Measurements from ENCODE around the gene PDRG1. TPM values are rescaled to one million over a fixed set of nuclear protein-coding genes. Genes with fewer than 3 reads are reported as not detected.

Gene PDRG1
- total RNA-seq, 2 donors from 2014 or later, result 3.0 to 4.7 TPM

DNA sequence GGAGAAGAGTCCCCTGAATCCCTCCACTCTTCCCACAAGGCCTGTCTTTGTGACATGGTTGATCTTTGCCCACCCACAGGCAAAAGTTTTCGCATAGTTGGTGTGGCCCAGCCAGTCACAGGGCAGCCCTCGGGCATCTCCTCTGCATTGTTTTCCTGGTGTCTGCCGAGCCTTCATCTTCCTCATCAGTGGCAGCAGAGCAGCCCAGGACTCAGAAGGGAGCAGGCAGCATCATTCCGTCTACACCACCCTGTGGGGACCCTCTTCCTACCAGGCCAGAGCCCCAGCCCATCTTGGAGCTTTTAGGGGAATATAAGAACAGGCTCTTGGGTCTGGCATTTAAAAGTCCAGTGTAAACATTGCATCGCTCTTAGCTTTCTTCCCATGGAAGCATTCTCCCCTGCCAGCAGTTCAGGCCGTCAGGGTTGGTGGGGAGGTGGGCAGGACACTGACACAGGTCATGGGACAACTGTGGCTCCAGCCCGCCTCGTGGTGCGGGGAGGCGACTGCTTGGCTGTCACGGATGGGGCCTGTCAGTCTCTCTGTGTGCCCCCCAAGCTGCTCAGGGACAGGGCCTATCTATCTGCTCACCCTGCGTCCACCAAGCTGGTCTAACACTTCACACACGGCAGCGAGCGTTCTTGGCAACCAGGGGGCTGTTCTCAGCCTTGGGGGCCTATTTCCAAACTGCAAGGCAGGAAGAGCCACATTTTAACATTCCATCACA is 38.3 kb downstream of the PDRG1 start:
- Histone ChIP-seq H3K4me1 (ENCODE audit: control insufficient read depth in 1 of 2, low read depth in 2 of 2) (no peaks in the 10 kb centered on the region), H3K27me3 (replicated peaks; ENCODE audit: insufficient read depth) (no peaks in the 10 kb centered on the region), H3K36me3 (no peaks in the 10 kb centered on the region), H3K27ac (no peak overlapping the region), H3K9me3 (no peaks in the 10 kb centered on the region), H3K4me3 (no peak overlapping the region)
- TF ChIP-seq, protein P1, sequence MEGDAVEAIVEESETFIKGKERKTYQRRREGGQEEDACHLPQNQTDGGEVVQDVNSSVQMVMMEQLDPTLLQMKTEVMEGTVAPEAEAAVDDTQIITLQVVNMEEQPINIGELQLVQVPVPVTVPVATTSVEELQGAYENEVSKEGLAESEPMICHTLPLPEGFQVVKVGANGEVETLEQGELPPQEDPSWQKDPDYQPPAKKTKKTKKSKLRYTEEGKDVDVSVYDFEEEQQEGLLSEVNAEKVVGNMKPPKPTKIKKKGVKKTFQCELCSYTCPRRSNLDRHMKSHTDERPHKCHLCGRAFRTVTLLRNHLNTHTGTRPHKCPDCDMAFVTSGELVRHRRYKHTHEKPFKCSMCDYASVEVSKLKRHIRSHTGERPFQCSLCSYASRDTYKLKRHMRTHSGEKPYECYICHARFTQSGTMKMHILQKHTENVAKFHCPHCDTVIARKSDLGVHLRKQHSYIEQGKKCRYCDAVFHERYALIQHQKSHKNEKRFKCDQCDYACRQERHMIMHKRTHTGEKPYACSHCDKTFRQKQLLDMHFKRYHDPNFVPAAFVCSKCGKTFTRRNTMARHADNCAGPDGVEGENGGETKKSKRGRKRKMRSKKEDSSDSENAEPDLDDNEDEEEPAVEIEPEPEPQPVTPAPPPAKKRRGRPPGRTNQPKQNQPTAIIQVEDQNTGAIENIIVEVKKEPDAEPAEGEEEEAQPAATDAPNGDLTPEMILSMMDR (IDR thresholded peaks at IDR 0.05), result no peak
- no peak for DNase-seq (ENCODE audit: low spot score)
- ATAC-seq (ENCODE audit: insufficient number of reproducible peaks, low FRiP score, low read depth), result no peak

DNA sequence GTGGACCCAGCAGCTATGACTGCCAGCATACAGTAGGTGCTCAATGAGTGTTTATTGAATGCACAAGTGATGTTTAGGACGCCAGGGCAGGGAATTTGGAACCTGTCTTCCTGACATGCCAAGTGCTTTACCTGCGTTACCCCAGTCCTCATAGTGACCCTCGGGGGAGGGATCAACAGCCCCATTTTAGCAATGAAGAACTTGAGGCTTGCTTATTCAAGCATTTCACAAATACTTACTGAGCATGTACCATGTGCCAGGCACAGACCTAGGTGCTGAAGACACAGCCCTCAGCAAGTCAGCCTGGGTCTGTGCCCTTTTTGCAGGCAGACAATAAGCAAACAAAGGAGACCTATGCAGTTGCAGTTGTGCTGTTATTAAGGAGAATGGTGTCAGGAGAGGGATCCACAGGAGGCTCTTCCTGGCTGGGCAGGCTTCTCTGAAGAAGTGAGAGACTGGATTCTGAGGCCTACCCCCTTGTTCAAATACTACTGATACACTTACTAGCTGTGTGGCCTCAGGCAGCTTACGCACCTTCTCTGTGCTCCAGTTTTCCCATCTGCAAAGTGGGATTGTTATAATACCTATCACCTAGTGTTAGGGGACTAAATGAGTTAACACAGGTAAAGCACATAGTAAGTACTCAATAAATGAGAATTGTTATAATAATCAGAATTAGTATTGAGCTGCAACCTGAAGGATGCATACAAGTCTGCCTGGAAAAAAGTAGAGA is 41.6 kb downstream of the PDRG1 start:
- H3K4me1 ChIP-seq (ENCODE audit: control insufficient read depth in 1 of 2, low read depth in 2 of 2), result no peaks in the 10 kb centered on the region
- no peaks in the 10 kb centered on the region for H3K9me3 ChIP-seq

DNA sequence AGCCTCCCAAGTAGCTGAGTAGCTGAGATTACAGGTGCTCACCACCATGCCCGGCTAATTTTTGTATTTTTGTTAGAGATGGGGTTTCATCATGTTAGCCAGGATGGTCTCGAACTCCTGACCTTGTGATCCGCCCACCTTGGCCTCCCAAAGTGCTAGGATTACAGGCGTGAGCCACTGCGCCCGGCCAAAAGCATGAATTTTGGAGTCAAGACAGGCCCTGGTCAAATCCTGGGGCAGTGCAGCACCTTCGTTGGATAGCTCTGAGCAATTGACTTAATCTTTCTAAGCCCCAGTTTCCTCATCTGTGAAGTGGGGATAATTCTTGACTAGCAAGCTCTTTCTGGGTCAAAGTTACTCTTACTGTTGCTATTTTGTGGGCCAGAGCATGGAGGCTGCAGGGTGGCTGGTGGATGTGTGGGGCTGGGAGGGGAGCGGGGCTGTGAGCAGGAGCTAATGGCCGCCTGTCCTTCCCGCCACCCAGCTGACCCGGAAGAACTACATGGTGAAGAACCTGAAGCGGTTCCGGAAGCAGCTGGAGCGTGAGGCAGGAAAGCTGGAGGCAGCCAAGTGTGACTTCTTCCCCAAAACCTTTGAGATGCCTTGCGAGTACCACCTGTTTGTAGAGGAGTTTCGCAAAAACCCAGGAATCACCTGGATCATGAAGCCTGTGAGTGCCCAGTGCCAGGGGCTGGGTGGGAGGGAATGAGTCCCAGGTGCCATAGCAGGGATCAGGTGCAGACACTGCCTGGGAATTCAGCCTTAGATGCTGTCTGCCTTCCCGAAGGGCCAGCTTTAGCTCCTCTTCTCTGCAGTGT is 42.4 kb downstream of the PDRG1 start:
- H3K9me3 ChIP-seq, result no peaks in the 10 kb centered on the region
- H3K4me1 ChIP-seq (ENCODE audit: control insufficient read depth in 1 of 2, low read depth in 2 of 2), result no peaks in the 10 kb centered on the region
- H3K27me3 ChIP-seq (replicated peaks; ENCODE audit: insufficient read depth), result no peaks in the 10 kb centered on the region
- no peak overlapping the region for H3K4me3 ChIP-seq
- ATAC-seq (ENCODE audit: insufficient number of reproducible peaks, low FRiP score, low read depth) (no peak), DNase-seq (ENCODE audit: low spot score) (no peak)
- H3K36me3 ChIP-seq, result no peaks in the 10 kb centered on the region
- TF ChIP-seq, protein P1 (IDR thresholded peaks at IDR 0.05), result no peak
- H3K27ac ChIP-seq, result no peak overlapping the region

More for the DNA sequence above, 41.6 kb downstream of the PDRG1 start:
- no peak for ATAC-seq (ENCODE audit: insufficient number of reproducible peaks, low FRiP score, low read depth)
- no peak for DNase-seq (ENCODE audit: low spot score)
- H3K36me3 ChIP-seq, result no peaks in the 10 kb centered on the region
- no peak overlapping the region for H3K27ac ChIP-seq
- no peaks in the 10 kb centered on the region for H3K27me3 ChIP-seq (replicated peaks; ENCODE audit: insufficient read depth)
- TF ChIP-seq, protein P1 (IDR thresholded peaks at IDR 0.05), result no peak
- no peak overlapping the region for H3K4me3 ChIP-seq

DNA sequence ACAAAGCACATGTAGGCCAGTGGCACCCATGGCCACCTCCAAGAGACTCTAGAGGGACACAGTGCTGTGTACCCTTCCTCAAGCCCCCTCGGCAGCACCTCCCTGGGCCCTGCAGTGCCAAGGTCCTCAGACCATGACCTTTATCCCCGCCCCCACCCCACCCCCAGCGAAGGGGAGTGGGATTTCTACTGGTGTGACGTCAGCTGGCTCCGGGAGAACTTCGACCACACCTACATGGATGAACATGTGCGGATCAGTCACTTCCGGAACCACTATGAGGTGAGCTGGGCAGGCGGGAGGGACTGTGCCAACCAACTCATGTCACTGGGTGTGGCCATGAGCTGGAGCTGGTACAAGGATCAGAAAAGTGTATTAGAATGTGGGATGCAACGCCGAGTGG is 43.4 kb downstream of the PDRG1 start:
- H3K9me3 ChIP-seq, result no peaks in the 10 kb centered on the region
- no peak for DNase-seq (ENCODE audit: low spot score)
- TF ChIP-seq, protein P1 (IDR thresholded peaks at IDR 0.05), result no peak

DNA sequence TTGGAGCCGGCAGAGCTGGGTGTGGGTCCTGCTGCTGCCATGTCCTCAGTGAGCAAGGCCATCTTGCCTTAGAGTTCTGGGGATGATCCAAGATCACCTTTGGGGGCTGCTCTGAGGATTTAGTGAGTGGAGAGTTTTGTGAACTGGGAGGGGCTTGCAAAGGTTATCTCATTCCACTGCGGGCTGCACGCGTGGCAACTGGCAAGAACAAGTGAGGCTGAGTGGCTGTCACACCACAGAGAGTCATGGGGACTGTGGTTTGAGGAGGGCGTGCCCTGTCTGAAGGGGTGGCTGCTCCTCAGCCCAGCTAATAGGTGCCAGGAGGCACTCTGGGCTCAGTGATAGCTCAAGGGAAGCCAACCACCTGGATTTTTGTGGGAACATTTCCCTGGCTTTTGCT is 43.8 kb downstream of the PDRG1 start:
- H3K27ac ChIP-seq, result no peak overlapping the region
- TF ChIP-seq, protein P1 (IDR thresholded peaks at IDR 0.05), result no peak
- DNase-seq (ENCODE audit: low spot score) (no peak), ATAC-seq (ENCODE audit: insufficient number of reproducible peaks, low FRiP score, low read depth) (no peak)
- H3K9me3 ChIP-seq, result no peaks in the 10 kb centered on the region
- H3K36me3 ChIP-seq, result no peaks in the 10 kb centered on the region
- no peaks in the 10 kb centered on the region for H3K4me1 ChIP-seq (ENCODE audit: control insufficient read depth in 1 of 2, low read depth in 2 of 2)
- H3K27me3 ChIP-seq (replicated peaks; ENCODE audit: insufficient read depth), result no peaks in the 10 kb centered on the region
- H3K4me3 ChIP-seq, result no peak overlapping the region

More for the DNA sequence above, 43.4 kb downstream of the PDRG1 start:
- Histone ChIP-seq H3K27me3 (replicated peaks; ENCODE audit: insufficient read depth) (no peaks in the 10 kb centered on the region), H3K36me3 (no peaks in the 10 kb centered on the region), H3K4me1 (ENCODE audit: control insufficient read depth in 1 of 2, low read depth in 2 of 2) (no peaks in the 10 kb centered on the region), H3K4me3 (no peak overlapping the region), H3K27ac (no peak overlapping the region)
- ATAC-seq (ENCODE audit: insufficient number of reproducible peaks, low FRiP score, low read depth), result no peak

All from thoracic aorta (tissue), 2 donors.